Measurements from ENCODE around the gene SLC2A9. TPM values are rescaled to one million over a fixed set of nuclear protein-coding genes. Genes with fewer than 3 reads are reported as not detected.

The SLC2A9 gene
- total RNA-seq, 1 donor from 2014 or later, result 6.2 TPM

- TF ChIP-seq CTCF (IDR thresholded peaks at IDR 0.05), result no peak
- DNase-seq (ENCODE audit: low spot score in 2 of 2), result no peak
These were observed 98.0 kb downstream of the SLC2A9 start for GRCh38 chr4:9923195-9923812.

GRCh38 chr4:9921326-9921725 lies 100.0 kb downstream of the SLC2A9 start:
- Histone ChIP-seq H3K27me3 (no peaks in the 10 kb centered on the region), H3K4me1 (no peaks in the 10 kb centered on the region), H3K9me3 (no peaks in the 10 kb centered on the region), H3K4me3 (no peak overlapping the region), H3K27ac (no peak overlapping the region), H3K36me3 (no peaks in the 10 kb centered on the region)
- intact Hi-C loops (cut with DNase I), result no loop called here
- TF ChIP-seq CTCF (IDR thresholded peaks at IDR 0.05), result no peak
- no peak for DNase-seq (ENCODE audit: low spot score in 2 of 2)

More at GRCh38 chr4:9923195-9923812, 98.0 kb downstream of the SLC2A9 start:
- no peak overlapping the region for H3K27ac ChIP-seq
- no peaks in the 10 kb centered on the region for H3K36me3 ChIP-seq
- no peaks in the 10 kb centered on the region for H3K9me3 ChIP-seq
- intact Hi-C loops (cut with DNase I), result no loop called here
- no peaks in the 10 kb centered on the region for H3K4me1 ChIP-seq
- no peak overlapping the region for H3K4me3 ChIP-seq
- H3K27me3 ChIP-seq, result no peaks in the 10 kb centered on the region

GRCh38 chr4:9920029-9920428 lies 101.3 kb downstream of the SLC2A9 start:
- H3K4me1 ChIP-seq, result no peaks in the 10 kb centered on the region
- DNase-seq (ENCODE audit: low spot score in 2 of 2), result no peak
- no peak overlapping the region for H3K27ac ChIP-seq
- H3K27me3 ChIP-seq, result no peaks in the 10 kb centered on the region
- intact Hi-C loops (cut with DNase I), result no loop called here
- no peak overlapping the region for H3K4me3 ChIP-seq
- no peaks in the 10 kb centered on the region for H3K36me3 ChIP-seq
- no peak for TF ChIP-seq CTCF (IDR thresholded peaks at IDR 0.05)
- H3K9me3 ChIP-seq, result no peaks in the 10 kb centered on the region

DNA sequence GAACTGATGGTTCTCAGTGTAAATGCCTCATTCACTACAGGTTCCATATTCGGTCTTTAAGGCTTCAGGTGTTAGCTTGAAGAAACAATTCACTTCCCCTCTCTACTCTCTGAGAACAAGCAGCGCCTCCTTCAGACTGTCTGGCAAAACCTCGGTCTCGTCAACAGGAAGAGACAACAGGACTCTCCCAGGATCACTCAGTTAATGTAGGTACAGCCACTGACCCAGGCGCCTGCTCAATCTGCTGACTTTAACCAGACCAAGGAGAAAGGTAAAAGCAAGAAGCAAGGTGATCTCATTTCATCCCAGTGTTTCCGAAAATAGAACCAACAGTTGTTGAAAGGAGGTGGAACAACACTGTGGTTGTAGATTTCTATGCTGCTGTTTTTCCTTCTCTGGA lies 102.2 kb downstream of the SLC2A9 start:
- TF ChIP-seq CTCF (IDR thresholded peaks at IDR 0.05), result no peak
- H3K9me3 ChIP-seq, result no peaks in the 10 kb centered on the region
- H3K36me3 ChIP-seq, result no peaks in the 10 kb centered on the region
- no peak overlapping the region for H3K4me3 ChIP-seq
- no peak overlapping the region for H3K27ac ChIP-seq
- no peak for DNase-seq (ENCODE audit: low spot score in 2 of 2)
- intact Hi-C loops (cut with DNase I), result no loop called here
- no peaks in the 10 kb centered on the region for H3K4me1 ChIP-seq
- no peaks in the 10 kb centered on the region for H3K27me3 ChIP-seq

DNA sequence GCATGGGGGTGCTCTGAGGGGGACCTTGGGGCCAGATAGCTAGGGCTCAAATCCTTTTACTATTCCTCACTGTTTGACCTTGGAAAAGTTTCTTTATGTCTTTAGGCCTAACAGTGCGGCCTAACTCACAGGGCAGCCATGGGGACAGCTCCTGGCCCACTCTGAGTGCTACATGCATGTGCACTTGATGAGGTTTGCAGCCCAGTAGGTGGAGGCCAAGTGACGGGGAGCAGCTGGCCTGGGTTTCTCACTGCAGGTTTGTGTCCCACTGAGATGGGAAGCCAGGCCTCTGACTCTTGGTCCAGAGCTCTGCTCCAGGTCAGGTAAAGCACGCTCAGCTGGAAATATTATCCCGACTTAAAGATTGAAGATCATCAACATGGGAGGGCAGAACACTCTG lies 102.8 kb downstream of the SLC2A9 start:
- Histone ChIP-seq H3K27me3 (no peaks in the 10 kb centered on the region), H3K9me3 (no peaks in the 10 kb centered on the region), H3K4me1 (no peaks in the 10 kb centered on the region), H3K36me3 (no peaks in the 10 kb centered on the region), H3K4me3 (no peak overlapping the region), H3K27ac (no peak overlapping the region)
- no peak for TF ChIP-seq CTCF (IDR thresholded peaks at IDR 0.05)
- intact Hi-C loops (cut with DNase I), result no loop called here
- no peak for DNase-seq (ENCODE audit: low spot score in 2 of 2)

GRCh38 chr4:9916937-9917336 lies 104.4 kb downstream of the SLC2A9 start:
- Histone ChIP-seq H3K9me3 (no peaks in the 10 kb centered on the region), H3K4me1 (no peaks in the 10 kb centered on the region), H3K4me3 (no peak overlapping the region), H3K27me3 (no peaks in the 10 kb centered on the region), H3K27ac (no peak overlapping the region), H3K36me3 (no peaks in the 10 kb centered on the region)
- intact Hi-C loops (cut with DNase I), result no loop called here
- TF ChIP-seq CTCF (IDR thresholded peaks at IDR 0.05), result no peak
- DNase-seq (ENCODE audit: low spot score in 2 of 2), result no peak
